ENCODE results near the gene DPEP2. TPM values are rescaled to one million over a fixed set of nuclear protein-coding genes. Genes with fewer than 3 reads are reported as not detected.

The DPEP2 gene
- total and polyA plus RNA-seq, 2 of the 13 experiments (the other 11 are each of a cell fraction or from before 2014, with no cell fraction given) = 0.18 TPM; not detected in 1

- peak overlapping the region; percentile 31; the same call in 1 of the 2 replicates for H3K9ac ChIP-seq (ENCODE audit: insufficient read depth, low read depth, low read length)
- no peaks in the 10 kb centered on the region for H3K36me3 ChIP-seq (replicated peaks in 1 of 2; ENCODE audit: control insufficient read depth in 1 of 2, insufficient read depth in 2 of 2, low read length in 2 of 2)
- ChIA-PET POLR2A (interaction anchor here (0.6 to 2.1 kb wide), 2 partner anchors 17 to 106 kb away, joined by 4 to 7 read pairs; partner anchors contain the start of genes DDX28 and DUS2), CTCF (ENCODE audit: low intra/inter-chr PET ratio, low total read pairs) (no interaction called here)
- in situ Hi-C loops (cut with HindIII; ENCODE audit: extremely low pct_ligation_motif_present, low pct_unique_long_range_greater_than_20kb) (no loop called here), intact Hi-C loops (cut with micrococcal nuclease; ENCODE audit: unreplicated experiment) (no loop called here)
- H3K4me3 ChIP-seq (replicated peaks in 1 of 3; ENCODE audit: insufficient read depth in 1 of 3, low read depth in 2 of 3, low read length in 3 of 3) = peak overlapping the region in 2 of 3 experiments; percentile 1 to 15; a peak in 1 of 6 replicates
- no peak for FAIRE-seq
- DNase-seq (ENCODE audit: low spot score) = no peak
- H3K4me1 ChIP-seq (ENCODE audit: insufficient read depth, low read length) = peaks cover 24% of the 10 kb centered on the region
- H2AFZ ChIP-seq (ENCODE audit: low read length) = peak overlapping the region; percentile 28
- peak overlapping the region; percentile 67 for H3K4me2 ChIP-seq (ENCODE audit: low read depth, low read length)
- peaks cover 0 to 9% of the 10 kb centered on the region in 2 experiments; a peak in 2 of 5 replicates for H3K27me3 ChIP-seq (ENCODE audit: control insufficient read depth in 1 of 2, insufficient read depth in 2 of 2, low read length in 2 of 2)
- no peak overlapping the region for H3K27ac ChIP-seq (ENCODE audit: extremely low read length, insufficient read depth, low read length)
- WGBS (ENCODE audit: low lambda C conversion rate) = 5% methylated on average over 6 of the region's 6 CpGs
- H3K9me3 ChIP-seq (ENCODE audit: low read length) = no peaks in the 10 kb centered on the region
- BruUV-seq (replicated peaks) = no TSS peak
- H3K79me2 ChIP-seq (ENCODE audit: insufficient read depth, low read length) = no peaks in the 10 kb centered on the region
- H4K20me1 ChIP-seq (ENCODE audit: insufficient read depth, low read length) = no peaks in the 10 kb centered on the region
- peak; percentile 66 for ATAC-seq
- TF ChIP-seq ETV5 (CRISPR knock-in tag; IDR thresholded peaks at IDR 0.05; ENCODE audit: borderline replicate concordance) (no peak), CEBPG (CRISPR knock-in tag; IDR thresholded peaks at IDR 0.05) (0 out of 2 replicates have a peak, but pooled peaks have one; percentile 7), SAP130 (CRISPR knock-in tag; IDR thresholded peaks at IDR 0.05; ENCODE audit: low read depth) (peak; percentile 27; the same call in 1 of the 2 replicates), RFX3 (CRISPR knock-in tag; IDR thresholded peaks at IDR 0.05) (no peak), ZMYM3 (CRISPR knock-in tag; IDR thresholded peaks at IDR 0.05) (peak; percentile 39; the same call in 1 of the 2 replicates), ZFP36 (IDR thresholded peaks at IDR 0.05; ENCODE audit: borderline replicate concordance, low read depth, low read length, partially characterized antibody) (no peak), ZNF891 (CRISPR knock-in tag; IDR thresholded peaks at IDR 0.05) (0 out of 2 replicates have a peak, but pooled peaks have one; percentile 39), KDM5B (CRISPR knock-in tag; IDR thresholded peaks at IDR 0.05; ENCODE audit: borderline replicate concordance) (0 out of 2 replicates have a peak, but pooled peaks have one; percentile 20), ZNF460 (CRISPR knock-in tag; IDR thresholded peaks at IDR 0.05; ENCODE audit: borderline replicate concordance) (peak; percentile 90), ZNF552 (CRISPR knock-in tag; IDR thresholded peaks at IDR 0.05; ENCODE audit: borderline replicate concordance) (0 out of 2 replicates have a peak, but pooled peaks have one; percentile 31), HOXA7 (CRISPR knock-in tag; IDR thresholded peaks at IDR 0.05) (no peak), RARG (CRISPR knock-in tag; IDR thresholded peaks at IDR 0.05; ENCODE audit: low read depth) (no peak), ZNF776 (CRISPR knock-in tag; IDR thresholded peaks at IDR 0.05) (no peak), ZNF441 (CRISPR knock-in tag; IDR thresholded peaks at IDR 0.05; ENCODE audit: borderline replicate concordance) (peak; percentile 88; the same call in 1 of the 2 replicates), ZBTB3 (CRISPR knock-in tag; IDR thresholded peaks at IDR 0.05; ENCODE audit: borderline replicate concordance, low read depth) (no peak), ZNF746 (CRISPR knock-in tag; IDR thresholded peaks at IDR 0.05) (no peak)
- TF ChIP-seq, protein P1, sequence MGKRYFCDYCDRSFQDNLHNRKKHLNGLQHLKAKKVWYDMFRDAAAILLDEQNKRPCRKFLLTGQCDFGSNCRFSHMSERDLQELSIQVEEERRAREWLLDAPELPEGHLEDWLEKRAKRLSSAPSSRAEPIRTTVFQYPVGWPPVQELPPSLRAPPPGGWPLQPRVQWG (CRISPR knock-in tag; IDR thresholded peaks at IDR 0.05; ENCODE audit: borderline replicate concordance, low read depth) = no peak
- TF ChIP-seq, protein P2, sequence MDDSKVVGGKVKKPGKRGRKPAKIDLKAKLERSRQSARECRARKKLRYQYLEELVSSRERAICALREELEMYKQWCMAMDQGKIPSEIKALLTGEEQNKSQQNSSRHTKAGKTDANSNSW (CRISPR knock-in tag; IDR thresholded peaks at IDR 0.05; ENCODE audit: borderline replicate concordance) = no peak
- TF ChIP-seq, protein P3, sequence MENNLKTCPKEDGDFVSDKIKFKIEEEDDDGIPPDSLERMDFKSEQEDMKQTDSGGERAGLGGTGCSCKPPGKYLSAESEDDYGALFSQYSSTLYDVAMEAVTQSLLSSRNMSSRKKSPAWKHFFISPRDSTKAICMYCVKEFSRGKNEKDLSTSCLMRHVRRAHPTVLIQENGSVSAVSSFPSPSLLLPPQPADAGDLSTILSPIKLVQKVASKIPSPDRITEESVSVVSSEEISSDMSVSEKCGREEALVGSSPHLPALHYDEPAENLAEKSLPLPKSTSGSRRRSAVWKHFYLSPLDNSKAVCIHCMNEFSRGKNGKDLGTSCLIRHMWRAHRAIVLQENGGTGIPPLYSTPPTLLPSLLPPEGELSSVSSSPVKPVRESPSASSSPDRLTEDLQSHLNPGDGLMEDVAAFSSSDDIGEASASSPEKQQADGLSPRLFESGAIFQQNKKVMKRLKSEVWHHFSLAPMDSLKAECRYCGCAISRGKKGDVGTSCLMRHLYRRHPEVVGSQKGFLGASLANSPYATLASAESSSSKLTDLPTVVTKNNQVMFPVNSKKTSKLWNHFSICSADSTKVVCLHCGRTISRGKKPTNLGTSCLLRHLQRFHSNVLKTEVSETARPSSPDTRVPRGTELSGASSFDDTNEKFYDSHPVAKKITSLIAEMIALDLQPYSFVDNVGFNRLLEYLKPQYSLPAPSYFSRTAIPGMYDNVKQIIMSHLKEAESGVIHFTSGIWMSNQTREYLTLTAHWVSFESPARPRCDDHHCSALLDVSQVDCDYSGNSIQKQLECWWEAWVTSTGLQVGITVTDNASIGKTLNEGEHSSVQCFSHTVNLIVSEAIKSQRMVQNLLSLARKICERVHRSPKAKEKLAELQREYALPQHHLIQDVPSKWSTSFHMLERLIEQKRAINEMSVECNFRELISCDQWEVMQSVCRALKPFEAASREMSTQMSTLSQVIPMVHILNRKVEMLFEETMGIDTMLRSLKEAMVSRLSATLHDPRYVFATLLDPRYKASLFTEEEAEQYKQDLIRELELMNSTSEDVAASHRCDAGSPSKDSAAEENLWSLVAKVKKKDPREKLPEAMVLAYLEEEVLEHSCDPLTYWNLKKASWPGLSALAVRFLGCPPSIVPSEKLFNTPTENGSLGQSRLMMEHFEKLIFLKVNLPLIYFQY (CRISPR knock-in tag; IDR thresholded peaks at IDR 0.05; ENCODE audit: borderline replicate concordance) = no peak
- TF ChIP-seq, protein P4, sequence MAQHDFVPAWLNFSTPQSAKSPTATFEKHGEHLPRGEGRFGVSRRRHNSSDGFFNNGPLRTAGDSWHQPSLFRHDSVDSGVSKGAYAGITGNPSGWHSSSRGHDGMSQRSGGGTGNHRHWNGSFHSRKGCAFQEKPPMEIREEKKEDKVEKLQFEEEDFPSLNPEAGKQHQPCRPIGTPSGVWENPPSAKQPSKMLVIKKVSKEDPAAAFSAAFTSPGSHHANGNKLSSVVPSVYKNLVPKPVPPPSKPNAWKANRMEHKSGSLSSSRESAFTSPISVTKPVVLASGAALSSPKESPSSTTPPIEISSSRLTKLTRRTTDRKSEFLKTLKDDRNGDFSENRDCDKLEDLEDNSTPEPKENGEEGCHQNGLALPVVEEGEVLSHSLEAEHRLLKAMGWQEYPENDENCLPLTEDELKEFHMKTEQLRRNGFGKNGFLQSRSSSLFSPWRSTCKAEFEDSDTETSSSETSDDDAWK (CRISPR knock-in tag; IDR thresholded peaks at IDR 0.05) = no peak
Observed at GRCh38 chr16:68005786-68006286, 6.6 kb upstream of the DPEP2 start.

Measured in HepG2 (cell line).